HG02642 (cell line): ENCODE data around the gene UTS2R.

ENCODE experiments used
- ATAC-seq: cut with Tn5 transposase; IDR thresholded peaks from one replicate; pipeline ENCODE4 v1.9.1; 2021; ENCODE audit warnings: mild to moderate bottlenecking; ENCODE audit not compliant: unreplicated experiment, poor library complexity

Gene UTS2R

DNA sequence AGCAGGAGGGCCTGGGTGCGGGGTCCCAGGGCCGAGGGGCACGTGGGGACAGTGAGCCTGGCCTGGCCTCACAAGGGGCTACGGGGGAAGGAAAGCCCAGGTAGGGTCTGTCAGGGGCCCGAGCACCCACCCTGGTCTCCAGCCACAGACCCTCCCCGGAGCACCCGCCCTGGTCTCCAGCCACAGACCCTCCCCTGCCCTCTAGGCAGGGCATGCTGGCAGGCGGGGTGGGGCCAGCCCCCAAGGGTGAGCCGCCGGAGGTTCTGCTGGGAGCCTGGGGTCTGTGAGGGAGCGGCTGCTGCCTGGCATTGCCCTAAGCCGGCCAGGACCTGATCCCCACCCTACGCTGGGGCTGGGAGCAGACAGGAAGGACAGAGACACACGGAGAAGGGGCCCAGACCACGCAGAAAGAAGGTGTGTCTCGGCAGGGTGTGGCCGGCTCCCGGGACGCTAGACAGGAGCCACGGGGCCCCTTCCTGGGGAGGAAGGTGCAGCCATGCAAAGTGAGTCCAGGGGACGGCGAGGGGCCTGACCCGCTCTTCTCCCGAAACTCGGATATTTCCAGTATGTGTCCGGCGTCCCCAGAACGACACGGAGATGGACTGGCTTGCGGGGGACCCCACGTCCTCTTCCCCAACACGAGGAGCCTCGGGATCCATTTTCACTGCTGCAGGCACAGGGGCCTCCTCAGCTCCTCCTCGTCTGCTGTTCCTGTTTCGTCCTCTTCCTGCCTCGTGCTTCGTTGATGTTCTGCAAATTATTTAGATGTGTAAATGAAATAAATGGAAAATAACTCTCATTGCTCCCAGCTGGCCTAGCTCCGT, 15.5 kb downstream of the UTS2R start:
- ATAC-seq, result no peak

GRCh38 chr17:82387705-82388106, 16.1 kb downstream of the UTS2R start:
- no peak for ATAC-seq

DNA sequence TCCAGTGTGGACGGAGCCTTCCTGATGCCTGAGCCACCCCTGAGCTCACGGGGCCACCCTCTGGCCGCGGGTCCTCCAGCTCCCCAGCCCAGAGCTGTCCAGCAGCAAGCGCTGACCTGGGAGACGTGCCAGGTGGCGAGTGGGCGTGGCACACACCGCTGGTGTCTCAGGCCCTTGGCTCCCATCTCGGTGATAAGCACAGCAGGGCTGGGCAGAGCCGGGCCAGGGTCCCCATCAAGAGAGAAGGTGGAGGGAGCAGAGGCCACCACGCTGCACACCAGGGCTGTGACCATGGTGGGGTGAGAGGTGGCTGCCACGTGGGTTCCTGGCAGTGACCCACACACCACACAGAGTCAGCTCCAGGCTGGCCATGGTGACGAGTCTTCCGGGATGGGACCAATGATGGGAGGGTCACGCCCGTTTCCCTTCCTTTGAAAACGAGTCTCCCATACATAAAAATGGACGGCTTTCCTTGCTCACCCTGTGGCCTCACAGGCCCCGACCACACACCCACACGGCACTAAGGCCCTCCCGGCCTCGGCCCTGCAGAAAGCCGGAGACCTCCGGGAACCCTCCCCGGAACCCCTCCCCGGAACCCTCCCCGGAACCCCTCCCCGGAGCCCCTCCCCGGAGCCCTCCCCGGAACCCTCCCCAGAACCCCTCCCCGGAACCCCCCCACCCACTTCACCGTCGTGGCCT, 16.8 kb downstream of the UTS2R start:
- no peak for ATAC-seq

GRCh38 chr17:82388922-82389283, 17.3 kb downstream of the UTS2R start:
- no peak for ATAC-seq

DNA sequence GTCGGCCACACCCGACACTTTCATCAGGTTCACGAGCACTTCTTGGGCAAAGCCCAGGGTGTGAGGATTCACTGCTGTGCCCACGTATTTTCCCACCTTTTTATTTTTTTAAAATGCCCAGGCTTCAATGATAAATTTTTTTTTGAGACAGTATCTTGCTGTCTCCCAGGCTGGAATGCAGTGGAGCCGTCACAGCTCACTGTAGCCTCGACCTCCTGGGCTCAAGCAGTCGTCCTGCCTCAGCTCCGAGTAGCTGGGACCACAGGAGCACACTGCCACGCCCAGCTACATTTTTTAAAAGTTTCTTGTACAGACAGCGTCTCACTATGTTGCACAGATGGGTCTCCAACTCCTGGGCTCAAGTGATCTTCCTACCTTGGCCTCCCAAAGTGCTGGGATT, 17.8 kb downstream of the UTS2R start:
- ATAC-seq, result no peak

GRCh38 chr17:82390015-82390859, 18.7 kb downstream of the UTS2R start:
- ATAC-seq, result no peak

DNA sequence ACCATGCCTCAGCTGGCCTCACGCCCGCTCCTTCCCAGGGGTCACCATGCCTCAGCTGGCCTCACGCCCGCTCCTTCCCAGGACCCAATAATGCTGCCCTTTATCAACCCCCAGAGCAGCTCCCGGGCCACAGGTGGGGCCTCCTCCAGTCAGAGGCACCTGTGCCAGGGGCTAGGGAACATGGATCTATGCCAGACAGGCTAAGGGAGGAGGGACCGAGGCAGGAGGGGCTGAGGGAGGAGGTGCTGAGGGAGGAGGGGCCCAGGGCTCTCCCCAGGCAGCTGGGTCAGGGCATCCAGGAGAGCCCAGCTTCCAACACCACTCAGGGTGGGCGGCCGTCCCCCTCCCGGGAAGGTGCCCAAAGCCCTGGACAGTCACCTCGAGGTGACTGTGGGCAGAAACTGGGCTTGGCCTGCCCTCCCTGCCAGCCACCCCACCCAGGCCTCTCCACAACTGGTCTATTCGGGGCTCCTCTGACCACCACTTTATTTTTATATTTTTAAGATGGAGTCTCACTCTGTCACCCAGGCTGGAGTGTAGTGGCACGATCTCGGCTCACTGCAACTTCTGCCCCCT, 19.4 kb downstream of the UTS2R start:
- ATAC-seq, result no peak

GRCh38 chr17:82391496-82392066, 20.0 kb downstream of the UTS2R start:
- ATAC-seq, result no peak

DNA sequence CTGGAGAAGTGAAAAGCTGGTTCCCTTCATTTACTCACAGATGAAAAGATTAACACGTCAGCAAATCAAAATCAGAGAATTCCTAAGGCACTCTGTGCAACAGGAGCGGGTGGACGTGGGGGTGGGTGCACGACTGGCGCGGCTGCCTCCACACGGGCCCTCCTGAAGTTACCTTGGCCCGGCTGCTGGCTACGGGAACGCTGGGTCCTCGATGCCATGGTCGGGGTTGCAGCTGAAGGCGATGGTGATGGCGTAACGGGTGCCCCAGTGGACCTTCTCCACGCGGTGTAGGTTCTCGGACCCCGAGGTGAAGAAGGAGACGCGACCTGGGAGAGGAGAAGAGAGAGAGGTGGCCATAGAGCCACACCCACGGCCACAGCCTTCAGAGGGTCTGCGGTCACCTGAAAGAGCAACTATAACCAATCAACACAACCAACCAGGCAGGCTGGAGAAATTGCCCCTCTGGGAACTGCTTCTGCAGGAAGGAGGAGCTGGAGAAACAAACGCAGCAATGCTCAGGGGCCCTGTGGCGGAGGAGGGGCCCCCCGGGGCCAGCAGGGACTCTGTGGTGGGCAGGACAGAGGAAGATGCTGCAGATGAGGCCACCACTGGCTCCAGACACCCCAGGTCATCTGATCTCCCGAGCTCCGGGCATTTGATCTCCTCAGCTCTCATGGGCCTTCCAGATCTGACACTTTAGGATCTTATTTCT, 20.8 kb downstream of the UTS2R start:
- no peak for ATAC-seq

- ATAC-seq, result no peak
Observed at GRCh38 chr17:82392941-82393340, 21.4 kb downstream of the UTS2R start.

- ATAC-seq, result no peak
Observed at GRCh38 chr17:82394278-82394677, 22.7 kb downstream of the UTS2R start.

- no peak for ATAC-seq
Observed at GRCh38 chr17:82396601-82397435, 25.3 kb downstream of the UTS2R start.

- no peak for ATAC-seq
Observed at GRCh38 chr17:82397449-82398335, 26.1 kb downstream of the UTS2R start.

GRCh38 chr17:82399041-82399441, 27.5 kb downstream of the UTS2R start:
- ATAC-seq, result no peak

- ATAC-seq, result no peak
Observed at GRCh38 chr17:82399601-82400101, 28.1 kb downstream of the UTS2R start.

- ATAC-seq, result no peak
Observed at GRCh38 chr17:82400206-82400605, 28.6 kb downstream of the UTS2R start.

DNA sequence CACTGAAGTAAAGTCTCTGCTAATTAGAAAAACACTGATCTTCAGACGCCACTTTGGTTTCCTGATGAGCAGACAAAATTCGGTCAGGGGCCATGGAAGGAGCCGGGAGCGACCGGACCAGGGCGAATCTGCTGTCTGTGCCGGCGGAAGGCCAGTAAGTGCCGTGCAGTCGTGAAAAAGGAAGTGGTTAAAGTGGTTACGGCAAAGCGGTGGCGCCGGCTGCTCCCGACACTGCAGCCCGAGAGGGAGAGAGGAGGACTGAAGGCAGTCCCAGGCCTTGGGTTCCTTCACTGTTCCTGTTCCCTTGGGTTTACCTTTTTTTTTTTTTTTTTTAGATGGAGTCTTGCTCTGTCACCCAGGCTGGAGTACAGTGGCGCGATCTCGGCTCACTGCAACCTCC, 29.3 kb downstream of the UTS2R start:
- ATAC-seq, result no peak

- peak; percentile 65 for ATAC-seq
Observed at GRCh38 chr17:82402865-82403264, 31.3 kb downstream of the UTS2R start.
